CD4-positive, alpha-beta memory T cell (primary cell): Measurements from ENCODE around the gene VPREB1. TPM values are rescaled to one million over a fixed set of nuclear protein-coding genes. Genes with fewer than 3 reads are reported as not detected.
"Not testable (repeated sequence)": the region's sequence is repeated elsewhere in the genome, so short reads cannot be mapped to it uniquely, and the experiment has no call there.

Experiments
- CTCF ChIA-PET: fragments of 350-600 bp; sonication (Branson Sonifier 250); formaldehyde crosslinking; loops from one replicate; lab custom pipeline; 2021; ENCODE audit warnings: inconsistent platforms; ENCODE audit not compliant: partially characterized antibody; lab: Charles Lee
- POLR2A ChIA-PET: fragments of 350-600 bp; sonication (Branson Sonifier 250); formaldehyde crosslinking; loops from one replicate; lab custom pipeline; 2021; ENCODE audit not compliant: partially characterized antibody; lab: Charles Lee
- DNase-seq, 5 donors: peaks; one replicate each; pipeline versions ENCODE4 v3.0.0 to v3.0.0-alpha.2; 2020 to 2022; ENCODE audit warnings: mixed read lengths in 1 of 5
- H3K27ac ChIP-seq: one replicate; pipeline ENCODE4 v1.7.0; 2013; ENCODE audit warnings: low read depth, low read length
- H3K27me3 ChIP-seq: 2 replicates; pipeline ENCODE4 v1.7.0; 2013; ENCODE audit warnings: mild to moderate bottlenecking, low read length, moderate library complexity; ENCODE audit not compliant: insufficient read depth
- H3K36me3 ChIP-seq: 2 replicates; pipeline ENCODE4 v1.7.0; 2013; ENCODE audit warnings: mild to moderate bottlenecking, low read length, moderate library complexity; ENCODE audit not compliant: insufficient read depth
- H3K4me1 ChIP-seq: 2 replicates; pipeline ENCODE4 v1.7.0; 2013; ENCODE audit warnings: mild to moderate bottlenecking, low read length, moderate library complexity; ENCODE audit not compliant: insufficient read depth
- H3K4me3 ChIP-seq, 2 donors: one replicate each; pipeline ENCODE4 v1.7.0; 2013; ENCODE audit warnings: low read length in 2 of 2, mild to moderate bottlenecking in 1 of 2
- H3K9me3 ChIP-seq, 2 donors: one replicate each; pipeline ENCODE4 v1.7.0; 2013; ENCODE audit warnings: low read length in 2 of 2, control low read depth in 1 of 2; ENCODE audit not compliant: control insufficient read depth in 1 of 2
- H3K27ac Mint-ChIP-seq, 7 donors: one replicate each; pipeline ENCODE4 v1.8.0; 2020 to 2021; ENCODE audit warnings: mixed read lengths in 7 of 7, mild to moderate bottlenecking in 6 of 7, inconsistent platforms in 3 of 7, moderate library complexity in 3 of 7
- H3K27me3 Mint-ChIP-seq, 2 donors: one replicate each; pipeline ENCODE4 v1.8.0; 2020 to 2021; ENCODE audit warnings: mixed read lengths in 2 of 2
- H3K36me3 Mint-ChIP-seq, 2 donors: one replicate each; pipeline ENCODE4 v1.8.0; 2020 to 2021; ENCODE audit warnings: mixed read lengths in 2 of 2, inconsistent platforms in 1 of 2, mild to moderate bottlenecking in 1 of 2
- H3K4me1 Mint-ChIP-seq, 4 donors: one replicate each; pipeline ENCODE4 v1.8.0; 2020 to 2021; ENCODE audit warnings: mixed read lengths in 4 of 4, mild to moderate bottlenecking in 1 of 4
- H3K4me3 Mint-ChIP-seq, 8 donors: one replicate each; pipeline ENCODE4 v1.8.0; 2020 to 2021; ENCODE audit warnings: mixed read lengths in 8 of 8, mild to moderate bottlenecking in 7 of 8, moderate library complexity in 6 of 8, inconsistent platforms in 3 of 8
- H3K9me3 Mint-ChIP-seq, 8 donors: one replicate each; pipeline ENCODE4 v1.8.0; 2020 to 2021; ENCODE audit warnings: mixed read lengths in 8 of 8, mild to moderate bottlenecking in 5 of 8, inconsistent platforms in 3 of 8, moderate library complexity in 1 of 8
- intact Hi-C: fragments of 100-400 bp; cut with micrococcal nuclease; formaldehyde crosslinking; loops from one replicate; pipeline ENCODE4 v1.15.1; 2023
- polyA plus RNA-seq, 2 donors: library from polyadenylated mRNA; unstranded; fragments of 300-500 nt; fragmentation: Illumina TruSeq; gene quantifications; one replicate each; pipeline ENCODE4 v1.2.3, GENCODE V29; 2021
- total RNA-seq, 2 experiments: library from RNA; stranded (reverse); gene quantifications; one replicate each; pipeline ENCODE4 v1.2.3, GENCODE V29; 2021

The VPREB1 gene
- total and polyA plus RNA-seq, 4 experiments from 2014 or later, result not detected

DNA sequence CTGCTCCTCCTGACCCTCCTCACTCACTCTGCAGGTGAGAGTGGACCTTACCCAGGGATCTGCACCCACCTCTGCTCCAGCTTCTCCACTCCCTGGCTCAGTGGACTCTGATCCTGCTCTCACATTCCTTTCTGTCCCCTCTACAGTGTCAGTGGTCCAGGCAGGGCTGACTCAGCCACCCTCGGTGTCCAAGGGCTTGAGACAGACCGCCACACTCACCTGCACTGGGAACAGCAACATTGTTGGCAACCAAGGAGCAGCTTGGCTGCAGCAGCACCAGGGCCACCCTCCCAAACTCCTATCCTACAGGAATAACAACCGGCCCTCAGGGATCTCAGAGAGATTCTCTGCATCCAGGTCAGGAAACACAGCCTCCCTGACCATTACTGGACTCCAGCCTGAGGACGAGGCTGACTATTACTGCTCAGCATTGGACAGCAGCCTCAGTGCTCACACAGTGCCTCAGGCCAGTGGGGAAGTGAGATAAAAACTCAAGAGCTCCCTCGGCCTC, 29.7 kb upstream of the VPREB1 start:
- Mint-ChIP-seq H3K36me3 (no peaks in the 10 kb centered on the region), H3K4me1 (peaks cover 3 to 17% (median 13%) of the 10 kb centered on the region in 4 donors), H3K9me3 (no peaks in the 10 kb centered on the region), H3K27me3 (no peaks in the 10 kb centered on the region), H3K4me3 (no peak overlapping the region), H3K27ac (no peak overlapping the region)
- H3K27ac ChIP-seq, result no peak overlapping the region
- no peaks in the 10 kb centered on the region for H3K36me3 ChIP-seq
- H3K27me3 ChIP-seq, result no peaks in the 10 kb centered on the region
- H3K4me1 ChIP-seq, result peaks cover 14% of the 10 kb centered on the region
- POLR2A ChIA-PET, result no interaction called here
- no peak overlapping the region for H3K4me3 ChIP-seq
- no peaks in the 10 kb centered on the region for H3K9me3 ChIP-seq
- DNase-seq, result no peak
- intact Hi-C loops, result no loop called here
- CTCF ChIA-PET, result no interaction called here

DNA sequence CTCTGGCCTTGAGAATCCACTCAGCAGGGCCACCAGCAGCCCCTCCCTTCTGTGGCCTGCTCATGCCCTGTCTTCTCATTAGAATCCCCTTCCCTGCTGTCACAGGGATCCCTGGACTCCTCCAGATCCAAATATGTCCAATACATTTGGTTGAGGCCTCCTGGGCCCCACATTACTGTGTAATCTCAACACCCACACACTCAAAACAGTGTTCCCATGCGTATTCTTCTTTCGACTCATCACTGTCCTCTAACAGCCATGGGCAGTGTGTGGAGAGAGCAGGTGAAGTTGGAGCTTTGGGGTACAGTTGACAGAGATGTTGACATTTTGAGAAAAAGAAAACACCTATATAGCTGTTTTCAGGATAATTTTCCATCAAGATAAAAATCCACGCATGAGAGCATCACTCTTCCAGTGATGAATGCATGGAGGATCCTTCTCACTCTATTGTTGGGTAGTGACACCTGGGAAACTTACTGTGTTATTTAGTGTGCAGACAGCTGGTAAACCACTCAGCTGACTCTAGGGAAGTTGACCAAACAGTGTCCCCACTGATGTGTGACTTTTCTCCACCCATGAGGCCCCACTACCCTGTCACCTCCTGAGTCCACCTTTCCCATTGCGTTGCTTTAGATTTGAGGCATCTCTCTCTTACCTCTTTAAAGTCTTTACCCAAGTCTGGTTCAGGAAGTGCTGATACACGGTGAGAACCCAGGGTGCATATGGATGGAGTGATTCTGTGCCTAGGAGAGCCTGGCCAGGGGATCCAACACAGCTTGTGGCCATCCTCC, 28.7 kb upstream of the VPREB1 start:
- peaks cover 4% of the 10 kb centered on the region for H3K4me1 ChIP-seq
- no peaks in the 10 kb centered on the region for H3K9me3 Mint-ChIP-seq
- H3K9me3 ChIP-seq, result no peaks in the 10 kb centered on the region
- no peak overlapping the region for H3K4me3 ChIP-seq
- no peaks in the 10 kb centered on the region for H3K36me3 ChIP-seq
- no peak overlapping the region for H3K4me3 Mint-ChIP-seq
- H3K4me1 Mint-ChIP-seq, result peaks cover 0 to 7% (median 4%) of the 10 kb centered on the region in 4 donors
- no peak overlapping the region for H3K27ac ChIP-seq
- no peak for DNase-seq
- no peaks in the 10 kb centered on the region for H3K27me3 ChIP-seq
- intact Hi-C loops, result no loop called here
- no peaks in the 10 kb centered on the region for H3K27me3 Mint-ChIP-seq
- ChIA-PET POLR2A (no interaction called here), CTCF (interaction anchor here (1.4 to 1.6 kb wide), 2 partner anchors 8 to 19 kb away, joined by 4 to 5 read pairs; no protein-coding TSS in a partner anchor)
- H3K36me3 Mint-ChIP-seq, result no peaks in the 10 kb centered on the region
- no peak overlapping the region for H3K27ac Mint-ChIP-seq

DNA sequence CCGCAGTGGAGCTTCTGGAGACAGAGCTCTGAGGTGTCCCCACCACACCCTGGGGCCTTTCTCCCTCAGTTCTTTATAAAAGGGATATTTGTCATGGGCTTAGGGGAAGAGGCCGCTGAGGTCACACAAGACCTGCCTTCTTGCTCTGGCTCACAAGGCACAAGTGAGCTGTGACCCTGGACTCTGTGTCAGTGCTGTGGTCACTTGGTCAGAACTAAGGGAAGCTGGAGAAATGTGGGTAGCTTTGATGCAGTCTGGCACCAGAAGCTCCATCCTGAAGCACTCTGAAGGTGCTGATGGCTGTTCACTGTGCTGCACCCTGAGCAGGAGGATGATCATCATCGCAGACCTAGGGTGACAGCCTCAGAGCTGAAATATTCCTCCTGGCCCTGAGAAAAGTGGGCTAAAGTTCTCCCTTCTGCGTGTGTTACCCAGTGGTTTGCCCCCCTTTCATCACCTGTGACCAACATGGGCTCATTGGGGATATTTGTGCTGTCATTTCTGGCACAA, 28.1 kb upstream of the VPREB1 start:
- POLR2A ChIA-PET, result no interaction called here
- H3K4me3 Mint-ChIP-seq, result no peak overlapping the region
- no peaks in the 10 kb centered on the region for H3K27me3 Mint-ChIP-seq
- H3K4me1 Mint-ChIP-seq, result peaks cover 0 to under 1% (median under 1%) of the 10 kb centered on the region in 4 donors
- DNase-seq, result no peak
- no peaks in the 10 kb centered on the region for H3K36me3 Mint-ChIP-seq
- Histone ChIP-seq H3K4me3 (no peak overlapping the region), H3K27me3 (no peaks in the 10 kb centered on the region), H3K4me1 (no peaks in the 10 kb centered on the region), H3K9me3 (no peaks in the 10 kb centered on the region), H3K27ac (no peak overlapping the region), H3K36me3 (no peaks in the 10 kb centered on the region)
- no peak overlapping the region for H3K27ac Mint-ChIP-seq
- CTCF ChIA-PET, result interaction anchor here (1.4 to 1.6 kb wide), 2 partner anchors 9 to 18 kb away, joined by 4 to 5 read pairs; no protein-coding TSS in a partner anchor
- H3K9me3 Mint-ChIP-seq, result no peaks in the 10 kb centered on the region
- intact Hi-C loops, result no loop called here

DNA sequence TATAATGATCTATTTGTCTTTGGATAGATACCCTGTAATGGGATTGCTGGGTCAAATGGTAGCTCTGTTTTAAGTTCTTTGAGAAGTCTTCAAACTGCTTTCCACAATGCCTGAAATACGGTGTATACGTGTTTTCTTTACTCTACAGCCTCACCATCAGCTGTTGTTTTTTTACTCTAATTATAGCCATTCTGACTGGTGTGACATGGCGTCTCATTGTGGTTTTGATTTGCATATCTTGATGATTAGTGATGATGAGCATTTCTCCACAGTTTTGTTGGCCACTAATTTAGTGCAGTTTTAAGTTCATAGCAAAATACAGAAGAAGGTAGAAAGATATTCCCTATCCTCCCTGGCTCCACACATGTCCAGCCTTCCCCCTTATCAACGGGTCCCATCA, 26.3 kb upstream of the VPREB1 start:
- Histone ChIP-seq H3K27me3 (no peaks in the 10 kb centered on the region), H3K4me3 (no peak overlapping the region), H3K27ac (no peak overlapping the region), H3K36me3 (no peaks in the 10 kb centered on the region), H3K4me1 (no peaks in the 10 kb centered on the region), H3K9me3 (no peaks in the 10 kb centered on the region)
- Mint-ChIP-seq H3K27ac (no peak overlapping the region), H3K4me1 (no peaks in the 10 kb centered on the region), H3K27me3 (no peaks in the 10 kb centered on the region), H3K9me3 (no peaks in the 10 kb centered on the region), H3K4me3 (no peak overlapping the region), H3K36me3 (no peaks in the 10 kb centered on the region)
- DNase-seq, result no peak
- POLR2A ChIA-PET, result no interaction called here
- intact Hi-C loops, result no loop called here
- CTCF ChIA-PET, result no interaction called here

DNA sequence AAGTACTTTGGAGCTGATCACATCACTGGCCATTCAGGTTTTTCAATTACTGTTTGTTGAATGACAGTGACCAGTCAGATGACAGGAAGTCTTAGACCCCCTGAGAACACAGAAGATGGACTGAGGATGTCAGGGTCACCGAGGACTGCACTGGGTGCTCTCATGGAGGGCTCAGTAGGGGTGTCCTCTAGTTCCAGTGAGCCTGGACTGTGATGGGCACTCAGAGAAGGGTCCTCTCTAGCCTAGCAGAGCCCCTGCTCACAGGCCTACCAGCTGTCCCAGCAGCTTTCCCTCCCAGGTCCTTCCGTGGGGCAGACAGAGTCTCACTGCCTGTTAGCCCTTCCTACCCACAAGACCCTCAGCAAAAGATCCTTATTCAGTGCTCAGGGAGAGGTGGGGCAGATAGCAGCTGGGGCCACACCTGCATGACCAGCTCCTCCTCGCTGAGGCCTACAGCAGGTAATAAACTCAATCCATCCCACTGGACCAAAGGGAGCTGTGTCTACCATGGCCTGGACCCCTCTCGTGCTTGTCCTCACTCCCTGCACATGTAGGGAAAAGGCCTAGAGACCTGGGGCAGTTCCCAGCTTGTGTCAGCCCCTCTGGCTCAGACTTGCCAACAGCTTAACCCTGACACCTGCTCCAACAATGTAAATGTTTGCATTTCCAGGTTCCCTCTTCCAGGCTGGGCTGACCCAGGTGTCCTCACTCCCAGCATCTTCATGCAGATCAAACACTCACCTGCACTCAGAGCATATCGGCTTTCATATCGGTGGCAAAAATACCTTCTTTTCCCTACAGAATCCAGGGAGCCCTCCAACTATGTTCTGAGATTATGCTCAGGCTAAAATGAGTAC, 25.2 kb upstream of the VPREB1 start:
- H3K4me3 ChIP-seq, result no peak overlapping the region
- CTCF ChIA-PET, result interaction anchor here (0.9 kb wide), 1 partner anchor 10 kb away, joined by 5 read pairs; no protein-coding TSS in a partner anchor
- H3K9me3 ChIP-seq, result no peaks in the 10 kb centered on the region
- Mint-ChIP-seq H3K4me3 (no peak overlapping the region), H3K27me3 (no peaks in the 10 kb centered on the region), H3K36me3 (no peaks in the 10 kb centered on the region), H3K27ac (no peak overlapping the region), H3K4me1 (no peaks in the 10 kb centered on the region), H3K9me3 (no peaks in the 10 kb centered on the region)
- POLR2A ChIA-PET, result no interaction called here
- no peaks in the 10 kb centered on the region for H3K27me3 ChIP-seq
- no peaks in the 10 kb centered on the region for H3K4me1 ChIP-seq
- intact Hi-C loops, result no loop called here
- no peaks in the 10 kb centered on the region for H3K36me3 ChIP-seq
- H3K27ac ChIP-seq, result no peak overlapping the region
- no peak for DNase-seq

DNA sequence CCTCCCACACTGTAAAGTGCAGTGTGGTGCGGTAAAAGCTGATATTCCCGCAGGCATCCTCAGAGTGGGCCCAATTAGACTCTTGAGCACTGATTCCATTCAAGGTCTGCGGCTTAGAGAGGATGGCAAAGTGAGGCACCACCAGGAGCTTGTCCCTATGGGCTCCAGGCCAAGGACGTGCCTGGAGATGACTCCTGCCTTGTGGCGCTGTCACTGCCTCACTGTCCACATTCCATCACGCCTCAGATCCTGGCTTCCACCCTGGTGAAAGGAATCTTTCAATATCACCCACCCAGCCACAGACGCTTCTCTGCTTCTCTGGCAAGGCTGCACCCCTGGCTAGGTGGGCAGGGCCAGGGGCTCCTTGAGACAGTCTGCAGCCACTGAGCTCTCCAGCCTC, 23.5 kb upstream of the VPREB1 start:
- H3K9me3 Mint-ChIP-seq, intact Hi-C loops, H3K4me3 Mint-ChIP-seq, CTCF ChIA-PET, H3K4me1 Mint-ChIP-seq, H3K36me3 ChIP-seq, H3K27me3 Mint-ChIP-seq, H3K4me3 ChIP-seq, H3K27ac Mint-ChIP-seq, H3K9me3 ChIP-seq, H3K4me1 ChIP-seq, DNase-seq, H3K27ac ChIP-seq, H3K36me3 Mint-ChIP-seq, POLR2A ChIA-PET, H3K27me3 ChIP-seq: not testable (repeated sequence)
